IPS-NIHi7 (cell line): ENCODE results near the gene ALDOC.

Experiments used
- DNase-seq: peaks from one replicate; pipeline ENCODE4 v3.0.0; 2012; ENCODE audit warnings: mixed read lengths; ENCODE audit errors: extremely low spot score

Gene ALDOC

DNA sequence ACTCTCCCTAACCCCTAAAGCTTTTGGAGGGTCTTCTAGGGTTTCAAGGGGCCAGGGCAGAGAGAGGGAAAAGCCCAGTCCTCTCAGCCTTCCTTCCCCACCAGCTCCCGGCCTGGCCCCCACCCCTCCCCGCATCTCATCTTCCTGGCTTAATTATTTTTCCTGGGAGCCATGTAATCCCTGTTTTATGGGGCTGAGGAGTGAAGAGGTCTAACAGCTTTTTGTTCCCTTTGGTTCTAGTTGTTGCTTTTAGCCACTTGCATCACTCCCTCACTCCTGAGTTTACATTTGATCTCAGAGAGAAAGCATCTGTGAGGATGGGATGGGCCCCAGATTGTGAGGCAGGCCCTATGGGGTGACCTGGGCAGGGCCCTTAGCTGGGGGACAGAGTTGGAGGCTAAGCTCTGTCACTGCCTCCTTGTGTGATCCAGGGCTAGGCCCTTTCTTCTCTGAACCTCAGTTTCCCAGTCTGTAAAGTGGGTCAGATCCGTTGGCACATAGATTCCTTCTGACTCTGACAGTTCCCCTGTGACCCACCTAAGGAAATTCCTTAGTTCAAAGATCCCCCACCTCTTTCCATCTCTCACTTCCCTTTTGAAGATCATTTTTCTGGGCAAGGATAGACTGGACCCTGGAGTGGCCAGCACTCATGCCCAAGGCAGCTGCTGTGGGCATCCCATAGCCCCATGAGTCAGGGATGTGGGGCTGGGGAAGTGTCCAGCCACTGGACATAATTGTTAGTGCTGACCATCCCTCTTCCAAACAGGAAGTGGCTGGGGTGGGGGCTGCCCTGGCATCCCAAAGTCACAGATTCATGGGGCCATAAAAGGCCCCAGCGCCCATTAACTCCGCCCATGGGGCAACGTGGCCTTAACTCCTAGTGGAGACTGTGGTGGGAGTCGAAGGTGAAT is 44.4 kb downstream of the ALDOC start:
- DNase-seq: no peak

DNA sequence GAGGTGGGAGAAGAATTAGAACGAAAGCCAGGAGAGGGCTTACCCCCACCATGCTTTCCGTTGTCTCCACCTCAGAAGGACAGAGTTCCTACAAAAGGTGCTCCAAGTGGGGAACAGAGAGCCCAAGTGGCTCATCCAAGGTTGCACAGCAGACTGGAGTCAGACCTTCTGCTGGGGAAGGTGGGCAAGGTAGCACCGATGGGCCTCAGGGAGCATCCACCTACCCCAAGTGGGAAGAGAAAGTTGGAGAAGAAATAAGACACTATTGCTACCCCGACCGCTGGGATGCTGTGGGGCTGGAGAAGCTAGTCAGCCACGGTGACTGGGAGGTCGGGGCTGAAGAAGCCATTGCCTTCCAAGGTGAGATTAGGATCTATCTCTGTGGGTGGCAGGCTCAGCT is 45.8 kb downstream of the ALDOC start:
- no peak for DNase-seq

DNA sequence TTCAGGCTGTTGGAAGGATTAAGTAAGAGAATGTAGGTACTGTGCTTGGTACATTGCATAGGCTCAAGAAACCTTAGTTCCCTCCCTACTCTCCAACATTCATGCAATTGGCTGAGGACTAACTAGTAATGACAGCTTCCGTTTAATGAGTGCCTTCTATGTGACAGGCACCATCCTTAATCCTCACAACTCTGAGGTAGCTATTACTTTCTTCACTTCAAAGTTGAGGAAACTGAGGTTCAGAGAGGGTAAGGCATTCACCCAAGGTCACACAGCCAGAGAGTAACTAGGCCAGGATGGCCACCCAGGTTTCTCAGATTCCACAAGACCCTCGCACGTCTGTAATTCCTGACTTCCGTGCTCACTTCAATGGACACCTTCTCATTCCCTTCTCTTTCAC is 46.4 kb downstream of the ALDOC start:
- DNase-seq: no peak

- DNase-seq: no peak
These were observed 47.7 kb downstream of the ALDOC start for GRCh38 chr17:28529013-28529400.

DNA sequence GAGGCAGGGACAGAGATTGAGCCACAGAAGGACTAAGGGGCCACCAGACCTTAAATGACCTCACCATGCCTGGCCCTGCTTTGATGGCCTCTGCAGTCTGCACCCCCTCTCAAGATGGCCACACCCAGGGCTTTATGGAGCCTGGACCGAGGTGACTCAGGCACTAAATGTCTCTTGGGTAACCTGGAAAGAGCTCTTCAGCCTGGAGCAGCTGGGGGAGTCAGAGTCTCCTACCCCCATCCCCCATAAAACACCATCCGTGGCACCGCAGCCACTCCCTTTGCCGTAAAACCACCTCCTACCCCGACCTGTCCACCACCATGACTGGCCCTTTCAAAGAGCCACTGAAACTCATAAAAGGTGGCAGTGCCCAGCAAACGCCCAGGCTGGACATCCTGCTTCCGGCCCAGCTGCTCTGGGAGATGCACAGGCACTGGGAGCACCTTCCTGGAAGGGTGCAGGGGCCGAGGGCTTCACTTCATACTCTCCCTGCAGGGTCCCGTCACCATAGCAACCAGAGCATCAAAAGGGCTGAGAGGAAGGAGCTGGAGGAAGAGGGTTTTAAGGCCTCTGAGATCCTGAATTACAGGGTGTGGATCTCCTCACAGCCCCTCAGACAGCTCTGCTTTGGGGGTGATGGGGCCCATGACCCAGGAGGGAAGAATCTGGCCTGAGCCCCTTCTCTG is 48.2 kb downstream of the ALDOC start:
- no peak for DNase-seq

- DNase-seq: no peak
These were observed 48.8 kb downstream of the ALDOC start for GRCh38 chr17:28527859-28528258.

- DNase-seq: no peak
These were observed 49.5 kb downstream of the ALDOC start for GRCh38 chr17:28527181-28527681.

DNA sequence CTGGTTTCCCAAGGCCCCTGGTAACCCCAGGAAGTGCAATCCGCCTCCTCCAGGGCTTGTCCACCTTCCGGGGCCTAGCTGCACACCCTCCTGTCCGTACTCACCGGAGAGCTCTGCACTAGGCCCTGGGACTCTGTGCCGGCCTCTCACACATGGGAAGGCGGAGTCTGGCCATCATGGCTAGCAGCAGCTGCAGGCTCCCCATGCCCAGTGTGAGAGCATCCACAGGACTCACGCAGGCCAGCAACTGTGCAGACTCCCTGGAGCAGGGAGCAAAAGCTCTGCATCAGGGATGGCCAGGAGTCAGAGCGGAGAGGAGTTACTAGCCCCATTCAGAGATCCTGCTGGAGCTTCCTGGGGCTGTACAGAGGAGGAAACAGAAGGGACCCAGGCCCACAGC is 50.3 kb downstream of the ALDOC start:
- no peak for DNase-seq

DNA sequence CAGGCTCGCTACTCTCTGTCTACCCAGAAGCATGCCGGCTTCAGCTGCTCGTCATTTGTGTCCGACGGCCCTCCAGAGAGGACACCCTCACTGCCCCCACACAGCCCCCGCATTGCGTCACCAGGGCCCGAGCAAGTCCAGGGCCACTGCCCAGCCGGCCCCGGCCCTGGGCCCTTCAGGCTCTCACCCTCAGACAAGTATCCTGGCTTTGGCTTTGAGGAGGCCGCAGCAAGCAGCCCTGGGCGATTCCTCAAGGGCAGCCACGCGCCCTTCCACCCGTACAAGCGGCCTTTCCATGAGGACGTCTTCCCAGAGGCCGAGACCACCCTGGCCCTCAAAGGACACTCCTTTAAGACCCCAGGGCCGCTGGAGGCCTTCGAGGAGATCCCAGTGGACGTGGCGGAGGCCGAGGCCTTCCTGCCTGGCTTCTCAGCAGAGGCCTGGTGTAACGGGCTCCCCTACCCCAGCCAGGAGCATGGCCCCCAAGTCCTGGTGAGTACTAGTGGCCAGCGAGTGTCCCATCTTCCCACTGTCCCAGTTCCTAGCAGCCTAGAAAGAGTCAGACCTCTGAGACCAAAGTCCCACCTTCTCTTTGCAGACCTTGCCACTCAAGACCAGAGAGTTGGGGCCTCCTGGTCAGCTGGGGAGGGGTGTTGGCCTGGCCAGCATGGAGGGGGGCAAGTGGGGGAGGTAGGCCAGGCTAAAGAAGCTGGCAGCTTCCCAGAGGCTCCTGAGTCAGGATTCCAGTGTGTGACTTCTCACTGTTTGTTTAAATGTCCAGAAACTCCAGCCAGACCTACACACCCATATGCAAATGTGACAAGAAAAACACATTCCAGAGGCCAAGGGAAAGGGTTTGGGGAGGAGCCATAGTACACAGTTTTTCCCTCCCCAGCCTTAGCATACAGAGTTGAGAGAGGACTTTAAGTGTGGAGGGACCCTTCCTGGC is 51.9 kb downstream of the ALDOC start:
- DNase-seq: no peak

DNA sequence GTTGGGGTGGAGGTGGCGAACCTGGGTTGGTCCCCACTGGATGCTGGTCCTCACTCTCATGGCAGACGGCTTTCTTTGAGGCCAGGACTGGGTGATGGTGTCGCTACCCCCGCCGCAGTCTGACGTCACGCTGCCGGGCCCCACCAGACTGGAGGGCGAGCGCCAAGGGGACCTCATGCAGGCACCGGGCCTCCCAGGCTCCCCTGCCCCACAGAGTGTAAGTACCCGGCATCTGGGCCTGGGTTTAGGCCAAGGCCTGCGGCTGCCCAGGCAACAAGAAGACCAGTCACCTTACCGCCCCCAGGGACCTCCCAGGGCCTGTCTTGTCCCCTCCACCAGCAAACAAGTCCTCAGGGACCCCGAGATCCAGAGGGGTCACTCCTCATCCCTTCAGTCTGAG is 52.8 kb downstream of the ALDOC start:
- no peak for DNase-seq

- no peak for DNase-seq
These were observed 53.5 kb downstream of the ALDOC start for GRCh38 chr17:28523186-28523585.
